ENCODE measurements around the gene MRTFA.

GRCh38 chr22:40479887-40480538 is 156.5 kb downstream of the MRTFA start:
- TF ChIP-seq MEF2A (IDR thresholded peaks at IDR 0.05; ENCODE audit: control insufficient read depth, low read depth, low read length) (no peak), EZH2 (IDR thresholded peaks at IDR 0.05; ENCODE audit: borderline replicate concordance, low read depth, low read length) (no peak), ZNF184 (CRISPR knock-in tag; IDR thresholded peaks at IDR 0.05) (no peak), MYNN (IDR thresholded peaks at IDR 0.05) (no peak), MYNN (CRISPR knock-in tag; IDR thresholded peaks at IDR 0.05) (no peak), PRDM10 (IDR thresholded peaks at IDR 0.05; ENCODE audit: partially characterized antibody) (no peak), POLR2A (conservative IDR thresholded peaks at IDR 0.05) (no peak), BRD4 (IDR thresholded peaks at IDR 0.05) (no peak), CSDE1 (IDR thresholded peaks at IDR 0.05) (no peak), MYC (IDR thresholded peaks at IDR 0.05; ENCODE audit: low read depth, low read length) (no peak), MYC (CRISPR knock-in tag; IDR thresholded peaks at IDR 0.05; ENCODE audit: borderline replicate concordance, low read depth) (no peak), TCF7L2 (IDR thresholded peaks at IDR 0.05; ENCODE audit: low read depth, low read length) (no peak), TAF15 (IDR thresholded peaks at IDR 0.05; ENCODE audit: low read depth, low read length) (no peak), CTCF (IDR thresholded peaks at IDR 0.05 in 2 of 3, conservative IDR thresholded peaks at IDR 0.05 in 1 of 3; ENCODE audit: insufficient read depth in 2 of 3, low read depth in 1 of 3, low read length in 3 of 3) (no peak), MYBL2 (IDR thresholded peaks at IDR 0.05; ENCODE audit: low read depth) (no peak), MYBL2 (CRISPR knock-in tag; IDR thresholded peaks at IDR 0.05; ENCODE audit: borderline replicate concordance) (no peak)
